K562 (cell line): Measurements from ENCODE around the gene RPL10A. TPM values are rescaled to one million over a fixed set of nuclear protein-coding genes. Genes with fewer than 3 reads are reported as not detected.

Experiments
- ATAC-seq: fragments of 200-7000 bp; cut with Tn5 transposase; 3 replicates; pipeline ENCODE4 v1.9.1; 2020; ENCODE audit warnings: moderate library complexity
- BruUV-seq: library from RNA; stranded (reverse); fragments of 400-500 nt; replicated peaks from 2 replicates; lab custom pipeline; 2021; lab: Mats Ljungman, UMichigan
- CTCF ChIA-PET: fragments of 300-600 bp; formaldehyde crosslinking; extraction: SDS; loops from one replicate; lab custom pipeline; 2021; ENCODE audit warnings: low intra/inter-chr PET ratio; lab: Yijun Ruan, JAX
- POLR2A ChIA-PET: fragments of 300-600, 350-650 bp; sonication (Branson Sonifier 250); formaldehyde crosslinking; extraction: SDS; loops from one replicate; lab custom pipeline; 2021; ENCODE audit warnings: antibody characterized with exemption, inconsistent platforms; lab: Yijun Ruan, JAX
- DNase-seq, 4 experiments: peaks; one replicate each; pipeline versions ENCODE4 v3.0.0 to v3.0.0-alpha.2; 2011 to 2018; ENCODE audit warnings: low spot score in 3 of 4, mixed read lengths in 3 of 4; ENCODE audit errors: extremely low read depth in 1 of 4
- FAIRE-seq: peaks from 2 replicates; lab custom pipeline; 2011; peaks lifted over from hg19 to GRCh38; lab: Jason Lieb, UNC
- H2AFZ ChIP-seq: 2 replicates; pipeline ENCODE4 v1.6.0; 2011; ENCODE audit warnings: low read depth, low read length, control low read depth, inconsistent platforms
- H3K27ac ChIP-seq: fragments of 200-600 bp; 3 replicates; pipeline ENCODE4 v1.8.0; 2011; ENCODE audit warnings: low read depth, mild to moderate bottlenecking, control low read depth, inconsistent platforms, low read length, moderate library complexity, mixed read lengths; ENCODE audit errors: extremely low read depth
- H3K27me3 ChIP-seq, 2 experiments: fragments of 300-600 bp in 1 of 2; 2 replicates in 1 of 2; 3 replicates in 1 of 2; pipeline versions ENCODE4 v1.6.0 to v1.8.0; 2011; ENCODE audit warnings: inconsistent platforms in 2 of 2, low read length in 2 of 2, mild to moderate bottlenecking in 1 of 2, mixed read lengths in 1 of 2, moderate library complexity in 1 of 2; ENCODE audit not compliant: control insufficient read depth in 2 of 2, insufficient read depth in 2 of 2
- H3K36me3 ChIP-seq: fragments of 300-600 bp; 3 replicates; pipeline ENCODE4 v1.8.0; 2011; ENCODE audit warnings: mild to moderate bottlenecking, low read length, inconsistent platforms; ENCODE audit not compliant: control insufficient read depth, insufficient read depth
- H3K4me1 ChIP-seq, 2 experiments: fragments of 200-600 bp in 1 of 2; replicated peaks in 1 of 2; 2 replicates in 1 of 2; 3 replicates in 1 of 2; pipeline versions ENCODE4 v1.5.1 to v1.8.0; 2011; ENCODE audit warnings: inconsistent platforms in 2 of 2, low read length in 2 of 2, mild to moderate bottlenecking in 1 of 2, mixed read lengths in 1 of 2, moderate library complexity in 1 of 2; ENCODE audit not compliant: control insufficient read depth in 2 of 2, insufficient read depth in 2 of 2
- H3K4me2 ChIP-seq: 2 replicates; pipeline ENCODE4 v1.6.1; 2011; ENCODE audit warnings: low read length, control low read depth, inconsistent platforms, mixed read lengths; ENCODE audit not compliant: insufficient read depth
- H3K4me3 ChIP-seq: fragments of 200-600 bp; sonication (generic), shearing (Covaris generic); 2 replicates; pipeline ENCODE4 v1.5.1; 2016; ENCODE audit warnings: control low read depth, inconsistent platforms
- H3K79me2 ChIP-seq: fragments of 200-600 bp; 3 replicates; pipeline ENCODE4 v1.8.0; 2011; ENCODE audit warnings: low read length, inconsistent platforms; ENCODE audit not compliant: control insufficient read depth, insufficient read depth
- H3K9ac ChIP-seq, 2 experiments: 2 replicates each; pipeline versions ENCODE4 v1.6.0 to v1.6.1; 2011; ENCODE audit warnings: low read depth in 2 of 2, low read length in 2 of 2, control low read depth in 1 of 2, inconsistent platforms in 1 of 2, mild to moderate bottlenecking in 1 of 2, mixed read lengths in 1 of 2; ENCODE audit not compliant: insufficient read depth in 1 of 2
- H3K9me1 ChIP-seq: one replicate; pipeline ENCODE4 v1.6.0; 2011; ENCODE audit warnings: inconsistent platforms, mild to moderate bottlenecking, low read length, moderate library complexity; ENCODE audit not compliant: control insufficient read depth, insufficient read depth
- H3K9me3 ChIP-seq: replicated peaks from 2 replicates; pipeline ENCODE4 v1.5.1; 2011; ENCODE audit warnings: low read depth, low read length, inconsistent platforms; ENCODE audit not compliant: control insufficient read depth, insufficient read depth
- H4K20me1 ChIP-seq: replicated peaks from 2 replicates; pipeline ENCODE4 v1.6.1; 2011; ENCODE audit warnings: low read length, inconsistent platforms, mixed read lengths; ENCODE audit not compliant: control insufficient read depth, insufficient read depth
- CREM ChIP-seq: IDR thresholded peaks from 2 replicates; pipeline ENCODE4 v1.6.1; 2014; ENCODE audit warnings: antibody characterized with exemption, low read depth
- DEAF1 ChIP-seq: fragments of 450-650 bp; formaldehyde crosslinking; IDR thresholded peaks from 2 replicates; pipeline ENCODE4 v1.4.0; 2020; ENCODE audit warnings: mild to moderate bottlenecking, moderate library complexity
- HNRNPH1 ChIP-seq: fragments of 200-400 bp; formaldehyde crosslinking; optimal IDR thresholded peaks from 2 replicates; pipeline ENCODE3; 2017; ENCODE audit warnings: low read depth, mild to moderate bottlenecking, low read length, moderate library complexity
- ID3 ChIP-seq, 2 experiments: fragments of 250-450 bp in 1 of 2; fragments of 450-650 bp in 1 of 2; sonication (Bioruptor Pico) in 1 of 2; IDR thresholded peaks; 2 replicates each; pipeline versions ENCODE4 v1.6.1 to v1.8.0; 2016 to 2021; ENCODE audit warnings: mild to moderate bottlenecking in 2 of 2, moderate library complexity in 2 of 2, missing compliant biosample characterization in 1 of 2, missing genetic modification characterization in 1 of 2
- IFI16 ChIP-seq: fragments of 250-450 bp; sonication (Bioruptor Pico); IDR thresholded peaks from 2 replicates; pipeline ENCODE4 v2.1.2; 2022; ENCODE audit warnings: mild to moderate bottlenecking, inconsistent platforms
- L3MBTL2 ChIP-seq: fragments of 450-650 bp; IDR thresholded peaks from 2 replicates; pipeline ENCODE4 v1.6.1; 2016; ENCODE audit warnings: mild to moderate bottlenecking, moderate library complexity
- LEF1 ChIP-seq: fragments of 450-650 bp; IDR thresholded peaks from 2 replicates; pipeline ENCODE4 v1.6.1; 2016; ENCODE audit warnings: mild to moderate bottlenecking
- MAFG ChIP-seq: fragments of 450-650 bp; conservative IDR thresholded peaks from 2 replicates; pipeline ENCODE4 v1.6.1; 2016; ENCODE audit warnings: missing genetic modification characterization, missing compliant biosample characterization
- NFATC3 ChIP-seq: fragments of 450-650 bp; IDR thresholded peaks from 2 replicates; pipeline ENCODE4 v1.6.1; 2017; ENCODE audit warnings: mild to moderate bottlenecking
- SFPQ ChIP-seq: fragments of 200-400 bp; formaldehyde crosslinking; IDR thresholded peaks from 2 replicates; pipeline ENCODE4 v1.6.1; 2017; ENCODE audit warnings: mild to moderate bottlenecking, low read depth, low read length, moderate library complexity
- SREBF1 ChIP-seq: fragments of 150-350 bp; IDR thresholded peaks from 2 replicates; pipeline ENCODE4 v1.6.1; 2014; ENCODE audit warnings: antibody characterized with exemption, low read depth, low read length, borderline replicate concordance
- ZBTB12 ChIP-seq: fragments of 250-450 bp; sonication (Bioruptor Pico); IDR thresholded peaks from 2 replicates; pipeline ENCODE4 v1.4.0; 2020
- ZNF124 ChIP-seq: sonication (generic); formaldehyde crosslinking; IDR thresholded peaks from 2 replicates; pipeline ENCODE4 v1.8.1; 2022; ENCODE audit warnings: missing genetic modification reagents
- ZNF282 ChIP-seq: sonication (generic); formaldehyde crosslinking; IDR thresholded peaks from 2 replicates; pipeline ENCODE4 v1.8.1; 2023; ENCODE audit warnings: missing genetic modification reagents
- ZNF408 ChIP-seq: fragments of 250-450 bp; sonication (Bioruptor Pico); IDR thresholded peaks from 2 replicates; pipeline ENCODE4 v1.4.0; 2020; ENCODE audit warnings: low read depth, mild to moderate bottlenecking, moderate library complexity
- WGBS: fragments of 100-300 bp; shearing (Covaris generic); methylation state at CpG from one replicate; pipeline ENCODE4 v1.1.6; 2016; ENCODE audit warnings: low coverage, mixed read lengths; ENCODE audit not compliant: insufficient coverage; ENCODE audit errors: missing lambda C conversion rate; 5-methylcytosine and 5-hydroxymethylcytosine counted together
- in situ Hi-C: fragments of 300-500 bp; cut with MboI; formaldehyde crosslinking; loops from 4 replicates; pipeline ENCODE4 v1.15.0; 2018; ENCODE audit warnings: inconsistent platforms, mixed read lengths
- intact Hi-C: fragments of 100-400 bp; cut with micrococcal nuclease; formaldehyde crosslinking; loops from 2 replicates; pipeline ENCODE4 v1.14.2; 2022
- polyA plus RNA-seq, 8 experiments: library from polyadenylated mRNA; depleted of rRNA in 4 of 8; stranded (reverse) in 5 of 8; unstranded in 3 of 8; fragments of >200 nt; fragmentation: Nextera tagmentation in 2 of 8; fragmentation: Illumina TruSeq in 1 of 8; extraction: Ambion mirVana in 2 of 8; extraction: Trizol in 1 of 8; gene quantifications; 2 replicates each; pipeline versions ENCODE4 v1.2.1 to v1.2.3, GENCODE V29; 2011 to 2014; ENCODE audit warnings: inconsistent platforms in 1 of 8, missing spikeins in 1 of 8
- total RNA-seq, 7 experiments: library from RNA; depleted of rRNA in 6 of 7; stranded (reverse); fragments of >200 nt in 6 of 7; fragmentation: Illumina TruSeq in 2 of 7; extraction: Trizol in 2 of 7; gene quantifications; 2 replicates each; pipeline versions ENCODE4 v1.2.1 to v1.2.3, GENCODE V29; 2011 to 2021; ENCODE audit warnings: low replicate concordance in 1 of 7

RPL10A gene
- total and polyA plus RNA-seq, 9 of the 15 experiments (the other 6 are each of a cell fraction or from before 2014, with no cell fraction given) = 1,589 to 3,237 (median 2,116) TPM

- Histone ChIP-seq H3K9ac (peak overlapping the region in 1 of 2 experiments; percentile 37; a peak in 1 of 4 replicates), H3K79me2 (peaks cover 20% of the 10 kb centered on the region), H3K4me2 (no peak overlapping the region), H3K4me3 (no peak overlapping the region), H4K20me1 (no peaks in the 10 kb centered on the region; the same call in 1 of the 2 replicates), H3K27me3 (peaks cover 12 to 17% of the 10 kb centered on the region in 2 experiments; a peak in 4 of 5 replicates), H3K27ac (no peak overlapping the region), H3K9me3 (no peaks in the 10 kb centered on the region), H2AFZ (no peak overlapping the region), H3K4me1 (peaks cover 24 to 35% of the 10 kb centered on the region in 2 experiments; a peak in 4 of 5 replicates), H3K36me3 (no peaks in the 10 kb centered on the region), H3K9me1 (no peaks in the 10 kb centered on the region)
- in situ Hi-C loops (no loop called here), intact Hi-C loops (no loop called here)
- peak in 1 of 4 experiments; percentile 54 for DNase-seq
- POLR2A ChIA-PET = interaction anchor here (0.7 to 1.1 kb wide), 3 partner anchors 16 to 258 kb away, joined by 3 to 4 read pairs (median 3); no protein-coding TSS in a partner anchor
- peak; percentile 29 for FAIRE-seq
- BruUV-seq = no TSS peak
- CTCF ChIA-PET = no interaction called here
- no peak for ATAC-seq
- WGBS = 15% methylated on average over 6 of the region's 6 CpGs
- TF ChIP-seq ZNF124 (CRISPR knock-in tag) = no peak
- no peak for TF ChIP-seq LEF1
- no peak for TF ChIP-seq NFATC3
- no peak for TF ChIP-seq ZNF408 (CRISPR knock-in tag)
- TF ChIP-seq HNRNPH1 = no peak
- TF ChIP-seq DEAF1 (CRISPR knock-in tag) = no peak
- no peak for TF ChIP-seq IFI16 (CRISPR knock-in tag)
- no peak for TF ChIP-seq L3MBTL2
- no peak for TF ChIP-seq SREBF1
- TF ChIP-seq ZNF282 (CRISPR knock-in tag) = no peak
- TF ChIP-seq ID3 (CRISPR knock-in tag; IDR thresholded peaks at IDR 0.05) = no peak
- TF ChIP-seq ID3 (tag; IDR thresholded peaks at IDR 0.05) = no peak
- TF ChIP-seq ZBTB12 = no peak
- no peak for TF ChIP-seq CREM
- no peak for TF ChIP-seq MAFG (tag)
- no peak for TF ChIP-seq SFPQ
Observed at GRCh38 chr6:35500782-35501181, 32.6 kb downstream of the RPL10A start.
